Endothelial cell of umbilical vein (primary cell): ENCODE results near the gene TRIM37. TPM values are rescaled to one million over a fixed set of nuclear protein-coding genes. Genes with fewer than 3 reads are reported as not detected.

ENCODE experiments used
- BruUV-seq: library from RNA; stranded (reverse); fragments of 400-500 nt; replicated peaks from 2 replicates; lab custom pipeline; 2021; lab: Mats Ljungman, UMichigan
- CTCF ChIA-PET: fragments of 300-600, 350-600 bp; sonication (Branson Sonifier 250); formaldehyde crosslinking; loops from one replicate; lab custom pipeline; 2021; ENCODE audit warnings: antibody characterized with exemption, inconsistent platforms; lab: Charles Lee
- POLR2A ChIA-PET: fragments of 300-600, 350-600 bp; sonication (Branson Sonifier 250); formaldehyde crosslinking; loops from one replicate; lab custom pipeline; 2021; ENCODE audit warnings: antibody characterized with exemption, inconsistent platforms; lab: Charles Lee
- DNase-seq: peaks from one replicate; pipeline ENCODE4 v3.0.0-alpha.2; 2011; ENCODE audit warnings: low read depth, low spot score
- FAIRE-seq: peaks from 2 replicates; lab custom pipeline; 2011; peaks lifted over from hg19 to GRCh38; lab: Jason Lieb, UNC
- H2AFZ ChIP-seq: 2 replicates; pipeline ENCODE4 v1.6.0; 2012; ENCODE audit warnings: low read depth, low read length, control low read depth, inconsistent platforms
- H3K27ac ChIP-seq: 2 replicates; pipeline ENCODE4 v1.5.1; 2011; ENCODE audit warnings: low read depth, mild to moderate bottlenecking, control low read depth, low read length, moderate library complexity; ENCODE audit not compliant: insufficient read depth
- H3K27me3 ChIP-seq, 2 experiments: 2 replicates each; pipeline versions ENCODE4 v1.6.0 to v1.6.1; 2011; ENCODE audit warnings: low read length in 2 of 2, mixed read lengths in 1 of 2; ENCODE audit not compliant: control insufficient read depth in 2 of 2, insufficient read depth in 2 of 2
- H3K36me3 ChIP-seq, 2 experiments: 2 replicates in 1 of 2; 3 replicates in 1 of 2; pipeline ENCODE4 v1.5.1; 2011; ENCODE audit warnings: low read length in 2 of 2, mild to moderate bottlenecking in 1 of 2, moderate library complexity in 1 of 2; ENCODE audit not compliant: control insufficient read depth in 2 of 2, insufficient read depth in 2 of 2; ENCODE audit errors: extremely low read depth in 1 of 2
- H3K4me1 ChIP-seq: 3 replicates; pipeline ENCODE4 v1.5.1; 2011; ENCODE audit warnings: mild to moderate bottlenecking, low read length; ENCODE audit not compliant: control insufficient read depth, insufficient read depth; ENCODE audit errors: extremely low read depth
- H3K4me2 ChIP-seq: 2 replicates; pipeline ENCODE4 v1.6.1; 2011; ENCODE audit warnings: low read length, control low read depth, mixed read lengths; ENCODE audit not compliant: insufficient read depth
- H3K4me3 ChIP-seq, 3 experiments: fragments of 200-600 bp in 1 of 3; sonication (generic), shearing (Covaris generic) in 1 of 3; replicated peaks in 1 of 3; 2 replicates each; pipeline ENCODE4 v1.5.1; 2011 to 2016; ENCODE audit warnings: control low read depth in 3 of 3, low read length in 3 of 3, mild to moderate bottlenecking in 2 of 3, inconsistent platforms in 1 of 3, low read depth in 1 of 3, moderate library complexity in 1 of 3; ENCODE audit not compliant: insufficient read depth in 1 of 3
- H3K79me2 ChIP-seq: 2 replicates; pipeline ENCODE4 v1.6.0; 2012; ENCODE audit warnings: low read length, inconsistent platforms; ENCODE audit not compliant: control insufficient read depth, insufficient read depth
- H3K9ac ChIP-seq: replicated peaks from 2 replicates; pipeline ENCODE3; 2011; ENCODE audit warnings: low read length, control low read depth; ENCODE audit not compliant: insufficient read depth; ENCODE audit errors: extremely low read depth
- H3K9me1 ChIP-seq: replicated peaks from 3 replicates; pipeline ENCODE4 v1.6.0; 2011; ENCODE audit warnings: mild to moderate bottlenecking, low read length; ENCODE audit not compliant: control insufficient read depth, insufficient read depth; ENCODE audit errors: extremely low read depth
- H3K9me3 ChIP-seq: replicated peaks from 2 replicates; pipeline ENCODE4 v1.5.1; 2012; ENCODE audit warnings: low read length, inconsistent platforms; ENCODE audit not compliant: control insufficient read depth, insufficient read depth
- H4K20me1 ChIP-seq: replicated peaks from 2 replicates; pipeline ENCODE3; 2011; ENCODE audit warnings: mild to moderate bottlenecking, low read length; ENCODE audit not compliant: control insufficient read depth, insufficient read depth; ENCODE audit errors: extremely low read depth
- EZH2 ChIP-seq: IDR thresholded peaks from 2 replicates; pipeline ENCODE4 v1.6.1; 2012; ENCODE audit warnings: borderline replicate concordance, low read depth, mild to moderate bottlenecking, moderate library complexity, low read length, inconsistent platforms; ENCODE audit not compliant: severe bottlenecking
- FOS ChIP-seq: IDR thresholded peaks from 2 replicates; pipeline ENCODE4 v1.6.1; 2011; ENCODE audit warnings: mild to moderate bottlenecking, low read length, moderate library complexity, borderline replicate concordance; ENCODE audit not compliant: insufficient read depth
- GATA2 ChIP-seq: IDR thresholded peaks from 2 replicates; pipeline ENCODE4 v1.7.0; 2011; ENCODE audit warnings: low read depth, mild to moderate bottlenecking, moderate library complexity, mixed read lengths, low read length; ENCODE audit not compliant: insufficient read length, insufficient read depth
- JUN ChIP-seq: IDR thresholded peaks from 2 replicates; pipeline ENCODE4 v1.6.1; 2011; ENCODE audit warnings: borderline replicate concordance, low read depth; ENCODE audit not compliant: insufficient read length, insufficient read depth
- POLR2A ChIP-seq: IDR thresholded peaks from 2 replicates; pipeline ENCODE4 v1.6.1; 2012; ENCODE audit warnings: low read depth, mild to moderate bottlenecking, control low read depth, low read length
- POLR2AphosphoS5 ChIP-seq: IDR thresholded peaks from 2 replicates; pipeline ENCODE4 v1.6.1; 2012; ENCODE audit warnings: low read depth, mild to moderate bottlenecking, control low read depth, low read length, moderate library complexity; ENCODE audit not compliant: insufficient read depth
- dilution Hi-C: fragments of 300-500 bp; cut with MboI; formaldehyde crosslinking; loops from one replicate; pipeline ENCODE4 v1.15.0; 2019; ENCODE audit warnings: low sequenced_read_pairs; ENCODE audit not compliant: extremely low pct_ligation_motif_present
- intact Hi-C: fragments of 100-400 bp; cut with micrococcal nuclease; formaldehyde crosslinking; loops from one replicate; pipeline ENCODE4 v1.10.0; 2022
- polyA plus RNA-seq, 4 experiments: library from polyadenylated mRNA; depleted of rRNA in 3 of 4; stranded (reverse) in 3 of 4; unstranded in 1 of 4; fragments of >200 nt; gene quantifications; 2 replicates each; pipeline versions ENCODE4 v1.2.1 to v1.2.3, GENCODE V29; 2011 to 2012; ENCODE audit warnings: missing spikeins in 1 of 4
- total RNA-seq: library from RNA; stranded (reverse); gene quantifications from 2 replicates; pipeline ENCODE4 v1.2.3, GENCODE V29; 2021
- TF ChIP-seq, protein P1 (sequence below): IDR thresholded peaks from 2 replicates; pipeline ENCODE4 v1.6.1; 2011; ENCODE audit not compliant: insufficient read depth, insufficient read length

Gene TRIM37
- total and polyA plus RNA-seq, 2 donors (not counting 3 experiments of a cell fraction or from before 2014, with no cell fraction given) = 18.8 to 41.9 TPM

DNA sequence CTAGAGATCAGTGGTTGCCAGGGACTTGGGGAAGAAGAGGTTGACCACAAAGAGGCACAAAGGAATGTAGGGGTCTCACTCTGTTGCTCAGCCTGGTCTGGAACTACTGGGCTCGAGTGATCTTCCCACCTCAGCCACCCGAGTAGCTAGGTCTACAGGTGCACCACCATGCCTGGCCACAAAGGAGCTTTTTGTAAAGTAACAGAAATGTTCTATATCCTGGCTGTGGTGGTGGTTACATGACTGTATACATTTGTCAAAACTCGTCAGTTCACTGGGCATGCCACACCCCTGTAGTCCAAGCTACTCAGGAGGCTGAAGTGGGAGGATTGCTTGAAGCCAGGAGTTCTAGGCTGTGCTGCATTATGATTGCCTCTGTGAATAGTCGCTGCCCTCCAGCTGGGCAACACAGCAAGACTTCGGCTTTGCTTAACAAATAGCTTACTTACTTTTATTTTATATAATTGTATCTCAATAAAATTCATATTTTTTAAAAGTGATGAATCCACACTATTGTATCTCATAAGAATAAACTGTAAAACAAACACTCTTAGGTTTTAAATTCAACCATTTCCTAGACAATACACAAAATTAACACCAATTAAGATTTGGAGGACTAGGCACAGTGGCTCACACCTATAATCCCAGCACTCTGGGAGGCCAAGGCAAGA lies 43.3 kb upstream of the TRIM37 start:
- intact Hi-C loops (loop anchor here (5.0 to 10.0 kb wide), 2 partner anchors 58 to 465 kb away; partner anchors contain the start of gene CLTC), dilution Hi-C loops (no loop called here)
- peak overlapping the region; percentile 17 for H3K4me2 ChIP-seq
- H3K9me1 ChIP-seq = no peaks in the 10 kb centered on the region
- H3K4me1 ChIP-seq = peaks cover 25% of the 10 kb centered on the region
- POLR2A ChIA-PET = no interaction called here
- H2AFZ ChIP-seq = no peak overlapping the region
- H4K20me1 ChIP-seq = no peaks in the 10 kb centered on the region
- H3K27me3 ChIP-seq = no peaks in the 10 kb centered on the region
- no TSS peak for BruUV-seq
- H3K9me3 ChIP-seq = no peaks in the 10 kb centered on the region
- DNase-seq = no peak
- H3K9ac ChIP-seq = no peak overlapping the region
- no peak for TF ChIP-seq FOS
- TF ChIP-seq POLR2A = no peak
- no peak for TF ChIP-seq POLR2AphosphoS5
- no peak for TF ChIP-seq EZH2
- no peak for TF ChIP-seq JUN
- H3K27ac ChIP-seq = no peak overlapping the region
- CTCF ChIA-PET = no interaction called here
- no peak for FAIRE-seq
- H3K79me2 ChIP-seq = peaks cover 95% of the 10 kb centered on the region
- H3K4me3 ChIP-seq = no peak overlapping the region
- H3K36me3 ChIP-seq = no peaks in the 10 kb centered on the region

DNA sequence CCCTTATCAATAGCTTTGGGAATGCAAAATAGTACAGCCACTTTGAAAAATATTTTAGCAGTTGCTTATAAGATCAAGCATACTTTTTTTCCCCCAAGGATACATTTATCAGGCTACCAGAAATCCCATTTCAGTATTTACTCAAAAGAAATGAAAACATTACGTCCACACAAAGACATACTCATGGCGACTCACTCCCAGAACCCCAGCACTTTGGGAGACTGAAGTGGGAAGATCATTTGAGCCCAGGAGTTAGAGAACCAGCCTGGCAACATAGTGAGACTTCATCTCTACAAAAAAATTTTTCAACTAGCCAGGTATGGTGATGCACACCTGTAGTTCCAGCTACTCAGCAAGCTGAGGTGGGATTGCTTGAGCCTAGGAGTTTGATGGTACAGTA lies 42.4 kb upstream of the TRIM37 start:
- dilution Hi-C loops = no loop called here
- Histone ChIP-seq H3K4me1 (peaks cover 25% of the 10 kb centered on the region), H3K9me1 (no peaks in the 10 kb centered on the region), H3K4me3 (no peak overlapping the region), H3K79me2 (peaks cover 99% of the 10 kb centered on the region), H2AFZ (no peak overlapping the region), H3K9me3 (no peaks in the 10 kb centered on the region), H3K27me3 (no peaks in the 10 kb centered on the region), H3K9ac (no peak overlapping the region), H3K36me3 (no peaks in the 10 kb centered on the region), H4K20me1 (no peaks in the 10 kb centered on the region), H3K27ac (peak overlapping the region; percentile 40), H3K4me2 (peak overlapping the region; percentile 38)
- DNase-seq (peak; percentile 23), FAIRE-seq (no peak)
- peak; percentile 45 for TF ChIP-seq FOS
- TF ChIP-seq POLR2A = no peak
- TF ChIP-seq GATA2 = no peak
- TF ChIP-seq EZH2 = no peak
- TF ChIP-seq, protein P1, sequence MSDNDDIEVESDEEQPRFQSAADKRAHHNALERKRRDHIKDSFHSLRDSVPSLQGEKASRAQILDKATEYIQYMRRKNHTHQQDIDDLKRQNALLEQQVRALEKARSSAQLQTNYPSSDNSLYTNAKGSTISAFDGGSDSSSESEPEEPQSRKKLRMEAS = no peak
- TF ChIP-seq POLR2AphosphoS5 = no peak
- CTCF ChIA-PET = interaction anchor here (1.1 kb wide), 1 partner anchor 23 kb away, joined by 3 read pairs; no protein-coding TSS in a partner anchor
- intact Hi-C loops = no loop called here
- POLR2A ChIA-PET = interaction anchor here (0.7 kb wide), 1 partner anchor 93 kb away, joined by 3 read pairs; no protein-coding TSS in a partner anchor
- BruUV-seq = no TSS peak
